NCI-H524 (cell line): ENCODE data around the gene AGAP4.
"Not testable (repeated sequence)": the region's sequence is repeated elsewhere in the genome, so short reads cannot be mapped to it uniquely, and the experiment has no call there.

Source experiments
- DNase-seq, 2 experiments: peaks; one replicate each; lab custom pipeline; 2025; lab: John Stamatoyannopoulos, UW

The AGAP4 gene

DNA sequence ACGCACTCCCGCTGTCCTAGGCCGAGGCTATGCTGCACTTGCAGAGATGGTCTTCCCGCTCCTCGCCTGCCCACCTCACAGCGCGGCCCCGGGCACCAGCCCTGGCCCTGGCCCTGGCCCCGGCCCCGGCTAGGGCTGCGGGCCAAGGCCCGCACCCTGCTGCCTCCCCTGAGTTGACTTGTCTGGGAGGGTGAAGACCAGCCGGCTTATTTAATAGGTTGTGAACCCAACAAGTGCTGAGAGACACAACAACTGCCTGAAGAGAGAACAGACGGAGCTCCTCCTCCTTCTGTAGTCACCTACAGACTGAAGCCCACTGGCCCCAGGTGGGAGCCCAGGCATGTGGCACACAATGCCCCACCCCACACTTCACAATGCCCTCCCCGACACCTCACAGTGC is at the start of gene AGAP4:
Gene AGAP4 (minus strand): TSS at position 101 of the 400 bp plus-strand sequence. CDS start 153 bp downstream, outside the sequence.
- DNase-seq: not testable (repeated sequence)

DNA sequence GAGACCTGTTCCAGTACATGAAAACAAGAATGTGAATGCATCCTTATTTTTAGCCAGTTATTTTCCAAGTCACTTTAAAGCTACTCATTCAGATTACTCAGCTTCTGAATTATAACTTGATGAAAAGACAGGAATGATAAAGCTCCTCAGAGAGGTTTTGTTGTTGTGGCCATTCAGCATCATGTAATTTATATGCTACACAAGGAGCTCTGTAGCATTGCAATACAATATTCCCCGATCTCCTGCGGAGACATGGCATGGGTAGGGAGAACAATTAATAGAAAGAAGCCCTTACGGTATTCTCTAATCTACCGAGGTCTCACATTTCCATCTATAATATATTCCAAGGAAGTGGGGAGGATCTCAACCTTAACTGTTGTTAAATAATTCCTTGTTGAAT is 43.4 kb upstream of the AGAP4 start:
- not testable (repeated sequence) for DNase-seq

DNA sequence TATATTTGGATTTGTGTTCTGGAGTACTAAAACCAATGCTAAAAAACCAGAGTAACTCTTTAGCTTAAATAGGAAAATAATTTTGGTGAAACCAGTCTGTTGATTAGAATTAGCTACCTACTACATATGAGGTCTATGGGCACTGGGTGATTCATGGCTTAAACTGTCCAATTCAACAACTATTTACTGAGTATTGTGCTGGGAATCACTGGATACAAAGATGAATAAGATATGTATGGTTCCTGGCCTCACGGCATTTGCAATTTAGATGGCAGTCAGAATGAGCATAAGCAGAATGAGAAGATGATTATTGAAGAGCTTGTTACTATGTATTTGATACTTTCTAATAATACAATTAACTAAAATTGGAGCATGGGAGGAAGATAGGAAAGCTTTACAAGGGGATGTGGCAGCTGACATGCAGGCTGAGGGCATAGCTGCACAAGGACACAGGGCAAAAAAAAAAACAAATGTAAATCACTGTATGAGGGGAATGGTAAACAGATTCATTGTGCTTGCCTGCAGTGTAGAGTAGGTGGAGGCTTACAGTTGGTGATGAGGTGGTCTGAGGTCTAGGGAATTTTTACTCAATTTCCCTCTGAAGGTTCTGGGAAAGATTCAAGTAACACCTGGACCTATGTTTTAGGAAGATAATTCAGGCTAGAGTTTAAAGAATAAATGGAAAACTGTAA is 42.4 kb upstream of the AGAP4 start:
- not testable (repeated sequence) for DNase-seq

DNA sequence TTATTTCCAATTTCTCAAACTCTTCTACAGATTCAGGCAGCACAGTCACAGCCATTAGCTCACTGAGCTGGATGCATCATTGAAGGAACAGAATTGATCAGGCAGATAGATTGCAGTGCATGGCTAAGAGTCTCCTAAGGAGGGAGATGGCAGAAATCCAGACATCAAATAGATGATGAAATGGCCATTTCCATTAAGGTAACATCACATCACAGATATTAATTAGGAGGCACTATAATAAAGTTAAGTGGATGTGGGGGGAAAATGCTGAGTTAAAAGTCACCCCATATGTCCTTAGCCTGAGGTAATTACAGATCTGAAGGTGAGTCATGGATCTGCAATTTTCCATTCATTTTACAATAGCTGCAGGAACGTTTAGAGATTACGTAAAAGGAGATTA is 35.6 kb upstream of the AGAP4 start:
- not testable (repeated sequence) for DNase-seq

DNA sequence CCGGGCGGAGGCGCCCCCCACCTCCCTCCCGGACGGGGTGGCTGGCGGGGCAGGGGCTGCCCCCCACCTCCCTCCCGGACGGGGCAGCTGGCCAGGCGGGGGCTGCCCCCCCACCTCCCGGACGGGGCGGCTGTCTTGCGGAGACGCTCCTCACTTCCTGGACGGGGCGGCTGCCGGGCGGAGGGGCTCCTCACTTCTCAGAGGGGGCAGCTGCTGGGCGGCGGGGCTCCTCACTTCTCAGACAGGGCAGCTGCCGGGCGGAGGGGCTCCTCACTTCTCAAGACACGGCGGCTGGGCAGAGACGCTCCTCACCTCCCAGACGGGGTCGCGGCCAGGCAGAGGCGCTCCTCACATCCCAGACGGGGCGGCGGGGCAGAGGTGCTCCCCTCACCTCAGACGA is 18.1 kb upstream of the AGAP4 start:
- DNase-seq: not testable (repeated sequence)

DNA sequence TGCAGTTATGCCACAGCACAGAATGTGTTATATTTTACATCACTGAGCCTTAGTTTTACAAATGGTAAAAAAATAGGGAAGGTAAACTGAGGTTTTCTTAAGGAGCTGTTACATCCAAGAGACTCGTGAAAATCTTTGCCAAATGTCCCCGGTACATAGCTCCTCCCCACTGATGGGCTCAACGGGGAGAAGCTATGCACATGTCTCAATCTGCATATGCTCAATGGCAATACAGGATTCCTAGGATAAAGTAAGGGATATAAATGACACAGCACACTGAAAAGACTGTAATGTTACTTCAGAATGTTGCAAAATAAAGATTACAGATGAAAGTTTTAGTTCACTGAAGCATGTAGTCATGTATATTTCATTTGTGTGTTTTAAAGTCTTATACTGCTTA is 17.0 kb upstream of the AGAP4 start:
- DNase-seq: not testable (repeated sequence)

DNA sequence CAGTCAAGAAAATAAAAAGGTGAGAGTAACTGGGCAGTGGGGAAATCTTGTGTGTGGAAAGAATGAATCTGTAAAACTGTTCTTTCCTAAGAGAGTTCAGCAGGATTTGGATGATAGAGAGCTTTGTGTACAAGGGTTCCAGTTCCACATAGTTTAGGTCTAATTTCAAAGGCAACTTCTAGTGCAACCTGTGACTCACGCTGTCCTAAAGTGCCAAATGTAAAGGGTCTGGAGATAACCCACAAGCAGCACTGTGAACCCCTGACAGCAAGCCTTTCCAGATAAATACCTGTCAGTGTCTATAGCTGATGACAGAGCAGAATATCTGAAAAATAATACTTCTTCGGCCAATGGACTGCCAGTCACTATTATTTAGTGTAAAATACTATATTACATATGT is 16.3 kb upstream of the AGAP4 start:
- not testable (repeated sequence) for DNase-seq

DNA sequence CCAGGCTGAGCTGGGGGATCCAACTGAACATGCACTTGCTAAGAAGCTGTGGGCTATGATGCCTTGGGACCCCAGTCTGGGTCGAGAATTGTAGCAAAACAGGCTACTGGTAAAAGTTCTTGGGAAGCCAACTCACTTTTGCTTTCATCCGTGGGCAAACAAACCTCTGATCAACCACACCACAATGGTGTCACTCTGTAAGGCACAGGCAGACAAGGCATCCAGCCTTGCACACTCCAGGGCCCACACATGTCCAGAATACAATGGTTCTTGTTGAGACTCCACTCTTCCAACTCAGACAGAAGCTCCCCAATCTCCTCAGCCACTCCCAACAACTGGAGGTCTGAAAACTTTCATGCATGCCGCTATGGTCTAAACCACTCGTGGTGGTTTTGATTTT is 10.6 kb upstream of the AGAP4 start:
- not testable (repeated sequence) for DNase-seq

DNA sequence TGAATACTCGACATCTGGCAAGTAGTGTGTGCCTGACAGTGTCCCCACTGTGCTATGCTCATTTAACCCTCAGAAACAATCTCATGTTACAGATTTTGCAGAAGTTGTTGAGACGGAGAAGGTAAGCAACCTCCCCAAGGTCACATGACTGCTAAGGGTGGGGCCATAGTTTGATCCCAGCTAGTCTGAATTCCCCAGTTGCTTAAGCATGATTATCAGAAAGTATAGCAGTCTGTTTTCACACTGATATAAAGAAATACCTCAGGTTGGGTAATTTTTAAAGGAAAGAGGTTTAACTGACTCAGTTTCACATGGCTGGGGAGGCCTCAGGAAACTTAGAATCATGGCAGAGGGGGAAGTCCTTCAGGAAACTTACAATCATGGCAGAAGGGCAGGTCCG is 1.2 kb upstream of the AGAP4 start:
- DNase-seq: peak in 1 of 2 experiments; percentile 1

DNA sequence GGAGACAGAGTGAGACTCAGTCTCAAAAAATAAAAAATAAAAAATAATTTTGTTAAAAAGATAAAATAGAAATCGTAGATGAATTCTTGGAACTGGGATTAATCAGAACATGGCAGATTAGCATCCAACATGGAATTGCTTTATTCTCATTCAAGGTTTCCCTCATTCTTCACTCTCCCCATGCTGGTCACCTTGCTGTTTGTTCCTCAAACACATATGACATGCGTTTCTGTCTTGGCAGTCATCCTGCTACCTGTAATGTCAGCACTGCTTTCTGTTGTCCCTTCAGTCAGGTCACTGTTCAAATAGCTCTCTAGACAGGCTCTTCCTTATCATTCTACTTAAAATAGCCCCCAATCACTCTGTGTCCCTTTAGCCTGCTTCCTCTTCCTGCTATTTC is 24.4 kb downstream of the AGAP4 start:
- DNase-seq: not testable (repeated sequence)

DNA sequence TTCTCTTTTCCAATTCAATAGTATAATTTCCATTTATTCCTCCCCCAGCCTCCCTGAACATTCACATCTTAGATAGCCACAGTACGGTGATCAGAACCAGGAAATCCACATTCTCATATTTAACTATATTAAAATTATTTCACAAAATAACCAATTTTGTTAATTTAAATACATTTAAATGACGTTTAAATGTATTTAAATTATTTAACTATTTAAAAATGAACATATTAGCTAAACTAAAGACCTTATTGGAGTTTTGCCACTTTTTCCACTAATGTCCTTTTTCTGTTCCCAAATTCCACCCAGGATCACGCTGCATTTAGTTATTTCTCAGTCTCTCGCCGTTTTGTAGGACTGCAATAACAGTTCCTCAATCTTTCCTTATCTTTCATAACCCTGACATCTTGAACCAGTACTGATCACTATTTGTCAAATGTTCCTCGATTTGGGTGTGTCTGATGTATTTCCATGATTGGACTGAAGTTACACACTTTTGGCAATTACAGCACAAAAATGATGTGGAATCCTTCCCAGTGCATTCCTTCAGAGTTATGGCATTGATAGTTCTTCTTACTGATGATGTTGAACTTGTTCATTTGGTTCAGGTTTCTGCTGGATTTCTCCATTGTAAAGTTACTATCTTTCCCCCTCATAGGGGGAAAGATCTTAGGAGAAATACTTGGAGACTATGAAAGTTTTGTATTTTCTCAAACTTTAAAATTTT is 27.0 kb downstream of the AGAP4 start:
- DNase-seq: not testable (repeated sequence)

DNA sequence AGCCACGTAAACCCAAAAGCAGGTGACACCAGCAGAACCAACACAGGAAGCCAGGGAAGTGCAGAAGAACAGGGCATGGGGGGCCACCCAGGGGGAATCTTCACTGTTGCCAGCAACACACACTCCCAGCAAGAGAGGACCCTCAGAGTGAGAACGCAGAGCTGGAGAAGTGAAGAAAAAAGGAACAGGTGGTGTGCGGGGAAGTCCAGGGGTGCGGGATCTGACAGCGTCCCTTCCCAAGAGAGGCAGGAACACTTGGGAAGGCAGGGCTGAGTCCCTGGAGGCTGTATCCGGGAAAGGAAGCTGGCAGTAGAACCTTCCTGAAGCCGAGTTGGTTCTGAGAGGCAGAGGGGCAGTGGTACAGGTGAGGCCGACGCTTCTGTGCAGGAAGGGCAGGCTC is 27.7 kb downstream of the AGAP4 start:
- no peak for DNase-seq

DNA sequence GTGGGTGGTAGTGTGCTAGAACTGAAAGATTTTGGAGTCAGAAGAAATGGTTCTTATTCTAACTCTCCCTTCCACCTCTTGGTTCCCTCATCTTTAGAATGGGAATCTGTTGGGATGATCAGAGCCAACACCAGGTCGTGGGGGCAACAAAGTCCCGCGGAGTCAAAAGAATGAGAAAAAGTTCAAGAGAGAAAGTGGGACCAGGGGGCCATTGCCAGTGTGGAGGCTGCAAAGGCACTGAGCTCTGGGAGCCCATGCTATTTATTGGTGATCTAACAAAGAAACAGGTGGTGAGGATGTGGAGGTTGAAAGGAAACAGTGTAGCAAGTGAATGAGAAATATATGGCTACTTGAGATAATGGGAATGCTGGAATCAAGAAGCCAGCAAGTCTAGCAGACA is 29.4 kb downstream of the AGAP4 start:
- DNase-seq: no peak

DNA sequence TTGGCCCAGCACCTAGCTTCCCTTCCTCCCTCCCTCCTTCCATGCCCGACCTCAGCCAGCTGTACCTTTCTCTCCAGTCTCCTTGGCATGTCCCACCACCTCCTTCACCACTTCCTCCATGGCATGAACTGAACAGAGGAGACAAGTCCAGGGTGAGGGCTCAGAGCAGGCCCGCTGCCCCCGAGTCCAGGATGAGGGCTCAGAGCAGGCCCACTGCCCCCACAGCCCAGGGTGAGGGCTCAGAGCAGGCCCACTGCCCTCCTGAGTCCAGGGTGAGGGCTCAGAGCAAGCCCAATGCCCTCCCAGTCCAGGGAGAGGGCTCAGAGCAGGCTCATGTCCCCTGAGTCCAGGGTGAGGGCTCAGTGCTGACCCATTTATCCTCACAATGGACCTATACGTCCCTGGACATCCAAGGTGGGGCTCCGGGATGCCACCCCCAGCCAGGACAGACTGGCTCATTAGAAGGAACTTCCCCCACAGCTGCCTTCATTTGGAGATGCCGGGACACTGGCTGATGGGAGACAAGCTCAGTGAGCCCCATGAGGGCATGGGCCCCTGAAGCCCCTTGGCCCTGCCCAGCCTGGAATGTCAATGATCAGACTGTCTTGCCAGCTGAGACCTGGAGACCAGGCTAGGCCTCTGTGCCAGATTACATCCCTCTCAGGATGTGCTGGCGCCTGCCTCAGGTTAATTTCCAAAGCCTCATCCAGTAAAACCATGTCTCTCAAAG is 30.0 kb downstream of the AGAP4 start:
- no peak for DNase-seq

DNA sequence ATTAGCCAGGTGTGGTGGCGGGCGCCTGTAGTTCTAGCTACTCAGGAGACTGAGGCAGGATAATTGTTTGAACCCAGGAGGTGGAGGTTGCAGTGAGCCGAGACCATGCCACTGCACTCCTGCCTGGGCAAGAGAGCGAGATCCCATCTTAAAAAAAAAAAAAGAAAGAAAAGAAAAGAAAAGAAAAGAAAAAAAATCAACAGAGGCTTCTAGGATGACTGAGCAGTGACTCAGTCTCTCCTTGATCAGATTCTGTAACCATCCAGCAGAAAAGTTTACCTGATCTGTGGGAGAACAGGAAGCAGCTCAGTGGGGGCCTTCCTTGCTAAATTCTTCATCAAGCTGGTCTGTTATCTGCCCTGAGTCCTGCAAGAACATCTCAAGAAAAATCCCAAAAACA is 33.2 kb downstream of the AGAP4 start:
- DNase-seq: not testable (repeated sequence)

DNA sequence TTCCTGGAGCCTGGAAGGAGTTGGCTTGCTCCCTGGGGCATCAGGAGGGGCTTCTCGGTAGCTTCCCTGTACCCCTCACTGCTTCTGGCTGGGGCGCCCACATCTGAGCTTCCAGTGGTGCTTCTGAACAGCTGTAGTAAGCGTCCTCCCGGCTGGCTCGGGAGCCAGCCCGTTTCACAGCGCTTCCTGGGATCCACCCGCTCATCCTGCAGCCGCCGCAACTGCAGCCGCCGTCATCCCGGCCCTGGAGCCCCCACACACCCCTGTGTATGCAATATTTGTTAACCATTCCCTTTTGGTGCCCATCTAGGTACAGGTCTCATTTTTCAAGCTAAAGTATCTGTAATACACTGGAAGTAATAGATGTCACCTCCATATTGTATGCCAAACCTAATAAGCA is 34.3 kb downstream of the AGAP4 start:
- not testable (repeated sequence) for DNase-seq

DNA sequence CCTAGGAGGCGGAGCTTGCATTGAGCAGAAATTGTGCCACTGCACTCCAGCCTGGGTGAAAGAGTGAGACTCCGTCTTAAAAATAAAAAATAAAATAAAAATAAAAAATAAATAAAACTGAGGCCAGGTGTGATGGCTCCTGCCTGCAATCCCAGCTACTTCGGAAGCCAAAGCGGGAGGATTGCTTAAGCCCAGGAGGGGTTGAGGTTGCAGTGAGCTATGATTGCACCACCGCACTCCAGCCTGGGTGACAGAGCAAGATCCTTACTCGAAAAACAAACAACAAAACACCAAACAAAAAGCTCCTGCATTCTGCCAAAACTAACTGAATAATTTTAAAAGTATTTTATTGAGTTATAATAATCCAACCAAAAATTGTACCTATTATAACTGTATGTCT is 36.2 kb downstream of the AGAP4 start:
- DNase-seq: no peak

DNA sequence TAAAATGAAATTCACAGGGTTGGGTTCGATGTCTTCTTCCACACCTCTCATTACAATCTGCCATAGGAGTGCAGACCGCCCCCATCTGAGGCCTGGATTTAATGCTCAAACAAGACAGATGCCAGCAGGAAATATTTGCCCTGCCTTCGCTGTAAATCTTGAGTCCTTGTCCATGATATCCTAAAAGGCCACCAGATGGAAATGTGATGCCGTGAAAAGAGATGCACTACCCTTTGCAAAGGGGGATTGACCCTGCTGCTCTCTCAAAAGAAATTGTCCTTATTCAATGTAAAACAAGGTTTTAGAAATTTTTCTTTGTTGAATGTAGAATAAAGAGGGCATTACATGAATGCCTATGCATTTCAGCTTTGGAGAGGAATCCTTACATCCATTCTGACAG is 37.5 kb downstream of the AGAP4 start:
- DNase-seq: peak; percentile 27 to 64

DNA sequence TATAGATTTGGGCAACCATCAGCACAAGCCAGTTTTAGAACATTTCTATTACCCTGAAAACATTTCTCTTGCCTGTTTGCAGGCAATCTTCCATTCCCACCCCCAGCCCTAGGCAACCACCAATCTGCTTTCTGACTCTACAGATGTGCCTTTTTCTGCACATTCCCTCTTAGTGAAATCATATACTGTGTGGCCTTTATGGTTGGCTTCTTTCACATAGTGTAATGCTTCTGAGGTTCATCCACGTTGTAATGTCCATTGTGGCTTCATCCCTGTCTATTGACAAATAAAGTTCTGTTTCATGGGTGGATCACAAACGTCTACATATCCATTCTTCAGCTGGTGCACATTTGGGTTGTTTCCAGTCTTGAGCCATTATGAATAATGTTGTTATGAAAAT is 42.3 kb downstream of the AGAP4 start:
- not testable (repeated sequence) for DNase-seq

DNA sequence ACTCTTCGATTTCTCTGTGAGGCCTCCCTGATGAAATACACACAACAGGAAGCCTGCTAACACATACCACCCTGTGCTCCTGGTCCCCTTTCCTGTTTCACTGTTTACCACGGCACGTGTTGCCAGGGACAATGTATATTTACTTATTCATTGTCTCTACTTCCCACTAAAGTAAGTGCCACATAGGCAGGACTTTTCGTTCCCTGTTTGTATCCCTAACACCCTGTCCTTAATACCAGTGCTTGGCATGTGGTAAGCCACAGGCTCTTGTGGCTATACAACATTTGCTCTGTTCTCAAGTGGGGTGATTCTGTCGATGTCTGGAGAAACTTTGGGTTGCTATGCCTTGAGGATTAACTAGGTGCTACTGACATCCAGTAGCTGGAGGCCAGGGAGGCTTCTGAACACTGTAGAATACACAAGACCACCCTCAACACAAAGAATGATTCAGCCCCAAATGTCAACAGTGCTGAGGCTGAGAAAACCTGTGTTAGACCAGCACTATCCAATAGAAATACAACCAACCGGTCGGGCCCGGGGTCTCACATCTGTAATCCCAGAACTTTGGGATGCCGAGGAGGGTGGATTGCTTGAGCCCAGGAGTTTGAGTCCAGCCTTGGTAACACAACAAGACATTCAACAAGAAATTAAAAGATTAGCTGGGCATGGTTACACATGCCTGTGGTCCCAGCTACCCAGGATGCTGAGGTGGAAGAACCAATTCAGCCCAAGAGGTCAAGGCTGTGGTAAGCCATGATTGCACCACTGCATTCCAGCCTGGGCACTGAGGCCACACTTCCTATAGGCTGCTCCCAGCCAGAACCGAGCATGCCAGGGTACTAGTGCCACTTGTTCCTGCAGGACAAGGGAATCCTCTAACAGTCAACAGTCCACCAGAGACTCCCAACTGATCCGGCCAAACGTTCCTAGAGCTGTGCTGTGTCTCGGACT is 44.0 kb downstream of the AGAP4 start:
- DNase-seq: not testable (repeated sequence)

DNA sequence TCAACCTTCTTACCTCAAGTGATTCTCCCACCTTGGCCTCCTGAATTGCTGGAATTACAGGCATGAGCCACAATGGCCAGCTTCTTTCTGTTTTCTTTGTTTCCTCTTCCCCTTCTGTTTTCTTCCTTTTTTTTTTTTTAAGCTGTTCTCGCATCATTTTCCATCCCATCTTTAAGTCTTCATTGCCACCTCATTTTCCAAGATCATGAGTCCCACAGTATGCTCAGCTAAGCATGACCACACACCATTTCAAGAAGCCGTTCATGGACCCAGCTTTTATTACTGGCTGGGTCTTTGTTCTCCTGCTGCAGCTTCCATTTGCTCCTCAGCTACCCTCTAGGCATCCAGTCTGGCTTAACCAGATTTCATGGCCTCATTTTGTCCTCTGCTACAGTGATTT is 52.5 kb downstream of the AGAP4 start:
- not testable (repeated sequence) for DNase-seq
